ENCODE data around the gene ZBTB26.

ZBTB26 gene

GRCh38 chr9:122931226-122932121, at the start of gene ZBTB26:
Gene ZBTB26 (minus strand): TSS chr9:122931512. CDS start chr9:122919934, 11,578 bp downstream.
- DNase-seq, result peak; percentile 96 to 97

- DNase-seq, result no peak
Observed at GRCh38 chr9:122978601-122979000, 47.3 kb upstream of the ZBTB26 start.

DNA sequence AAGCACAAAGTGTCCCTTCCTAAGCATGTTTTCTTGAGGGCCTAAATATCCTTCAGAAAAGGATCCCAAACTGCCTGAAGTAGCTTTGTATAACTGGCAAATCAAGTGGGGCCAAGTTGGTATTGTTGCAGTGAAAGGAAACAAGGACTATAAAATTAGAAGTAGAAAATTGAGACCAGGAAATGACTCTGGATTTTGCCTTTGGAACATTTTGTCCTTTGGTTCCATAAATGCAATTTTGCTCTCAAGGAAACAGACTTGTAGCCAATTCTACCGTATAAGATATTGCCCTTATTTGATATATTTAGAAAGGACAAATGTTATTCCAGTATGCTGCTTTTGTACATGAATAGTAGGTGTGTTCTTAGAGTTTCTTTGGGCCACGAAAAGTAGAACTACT, 43.9 kb upstream of the ZBTB26 start:
- DNase-seq, result no peak

GRCh38 chr9:122961139-122961538, 29.8 kb upstream of the ZBTB26 start:
- DNase-seq, result no peak

- DNase-seq, result no peak
Observed at GRCh38 chr9:122955961-122956360, 24.6 kb upstream of the ZBTB26 start.

DNA sequence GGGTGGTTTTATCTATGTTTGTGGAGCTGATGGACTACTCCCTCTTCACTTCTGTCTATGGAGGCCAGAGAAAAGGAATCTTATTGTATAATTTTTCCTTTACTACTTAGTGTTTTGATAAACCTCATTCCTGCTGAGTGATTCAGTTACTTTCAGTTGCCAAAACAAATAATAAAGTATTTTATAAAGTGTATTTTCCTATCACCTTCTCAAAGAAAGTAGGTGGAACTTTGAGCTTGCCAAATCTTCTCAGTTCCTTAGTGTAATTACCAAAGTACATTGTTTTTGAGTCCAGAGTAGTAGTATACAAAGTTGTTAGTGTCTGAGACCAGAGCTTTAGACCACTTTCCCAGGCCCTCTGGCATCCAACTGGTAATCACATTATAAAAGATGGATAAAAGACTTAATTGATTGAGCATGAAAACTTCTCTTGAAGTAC, 23.0 kb upstream of the ZBTB26 start:
- peak in 1 of 2 experiments; percentile 61 for DNase-seq

DNA sequence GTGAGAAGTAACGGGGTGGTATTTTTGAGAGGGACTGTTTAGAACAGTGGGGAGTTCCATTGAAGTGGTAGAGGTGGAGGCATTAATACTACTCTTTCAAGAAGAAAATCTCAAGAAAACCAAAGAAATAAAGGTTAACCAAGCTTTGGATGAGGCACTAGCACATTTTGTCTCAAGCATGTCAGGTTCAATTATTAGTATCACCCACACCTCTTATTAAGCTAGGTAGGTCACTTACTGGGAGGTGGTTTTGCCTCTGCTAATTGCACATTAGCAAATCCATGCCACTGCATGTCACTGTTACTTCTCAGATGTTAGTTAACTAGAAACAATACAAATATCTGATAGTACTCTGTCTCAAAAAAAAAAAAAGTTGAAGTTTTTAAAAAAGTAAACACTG, 19.7 kb upstream of the ZBTB26 start:
- DNase-seq, result no peak

- no peak for DNase-seq
Observed at GRCh38 chr9:122950263-122950662, 19.0 kb upstream of the ZBTB26 start.

GRCh38 chr9:122949696-122950095, 18.4 kb upstream of the ZBTB26 start:
- DNase-seq, result no peak

DNA sequence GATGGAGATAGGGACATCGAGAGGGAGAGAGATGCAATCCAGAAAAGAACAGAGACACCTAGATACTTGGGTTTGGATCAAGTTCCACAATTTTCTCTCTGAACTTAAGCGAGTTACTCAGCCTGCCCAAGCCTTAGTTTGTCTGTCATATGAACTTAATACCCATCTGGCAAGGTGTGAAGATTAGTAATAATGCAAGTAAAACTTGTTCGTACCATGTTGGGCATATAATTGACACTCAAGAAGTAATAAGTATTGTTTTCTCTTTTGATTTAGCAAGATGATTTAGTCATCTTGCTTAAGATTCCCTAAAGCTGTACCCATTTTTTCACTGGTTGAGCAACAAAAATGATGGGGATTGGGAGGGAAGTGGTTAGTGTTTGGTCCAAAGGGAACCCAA, 17.0 kb upstream of the ZBTB26 start:
- no peak for DNase-seq

DNA sequence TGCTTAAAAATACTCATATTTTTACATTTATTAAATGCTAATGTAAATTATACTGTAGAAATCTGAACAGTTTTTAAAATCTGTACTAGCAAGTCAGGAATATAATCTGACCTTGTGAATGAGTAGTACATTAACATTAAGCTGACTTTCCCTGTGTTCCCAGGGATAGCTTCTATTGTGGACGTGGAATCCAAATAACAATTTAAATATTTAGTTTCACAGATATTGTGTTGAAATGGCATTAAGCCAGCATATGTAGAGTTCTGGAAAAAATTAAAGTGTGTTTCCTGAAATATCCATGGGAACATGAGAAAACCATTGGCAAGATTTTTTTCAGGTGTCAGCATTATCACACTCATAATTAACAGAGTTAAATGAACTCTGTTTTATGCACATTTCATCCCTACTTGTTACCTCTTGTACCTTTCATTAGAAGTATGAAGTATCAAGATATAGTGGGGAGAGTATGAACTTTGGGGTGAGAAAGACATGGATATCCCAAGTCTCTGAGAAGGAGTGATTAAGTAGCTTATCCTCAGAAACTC, 15.2 kb upstream of the ZBTB26 start:
- DNase-seq, result no peak

DNA sequence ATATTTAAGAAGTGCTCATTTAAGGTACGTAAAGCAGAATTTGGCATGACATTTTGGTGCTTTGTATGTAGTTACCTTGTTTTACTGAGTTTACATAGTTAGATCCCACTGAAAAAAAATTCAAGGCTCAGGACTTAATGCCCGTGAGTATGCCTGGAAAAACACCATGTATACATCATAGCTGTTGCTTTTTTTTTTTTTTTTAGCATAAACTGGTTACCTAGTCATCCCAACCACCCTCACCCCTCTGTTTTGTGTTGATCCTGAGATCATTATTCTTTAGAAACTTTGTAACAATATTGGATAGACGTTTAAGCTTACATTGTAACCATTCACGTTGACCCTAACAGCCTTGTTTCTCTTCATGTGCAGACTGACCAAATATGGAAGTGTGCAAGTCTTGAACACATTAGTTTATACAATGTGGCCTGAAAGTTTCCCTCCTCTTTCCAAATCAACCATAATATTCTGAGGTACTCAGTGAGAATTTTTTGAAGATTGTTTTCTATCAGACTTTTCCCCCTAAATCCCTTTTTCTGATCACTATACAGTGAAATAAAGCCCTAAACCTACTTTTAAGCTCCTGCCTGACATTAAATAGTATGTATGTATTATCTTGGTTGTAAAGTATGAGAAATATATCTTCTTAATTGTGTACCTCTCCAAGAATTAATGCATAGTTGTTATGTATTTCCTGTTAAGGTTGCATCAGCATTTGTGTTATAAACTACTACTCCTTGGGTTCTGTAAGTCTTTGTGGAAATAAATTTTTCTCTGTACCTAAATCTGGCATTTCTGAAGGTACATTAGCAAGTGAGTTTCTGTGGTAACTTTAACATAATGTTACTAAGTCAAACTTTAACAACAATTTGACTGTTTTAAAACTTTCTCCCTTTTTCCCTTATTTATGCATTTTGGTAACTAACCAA, 13.9 kb upstream of the ZBTB26 start:
- no peak for DNase-seq

- peak in 1 of 2 experiments; percentile 54 for DNase-seq
Observed at GRCh38 chr9:122941582-122942234, 10.4 kb upstream of the ZBTB26 start.

DNA sequence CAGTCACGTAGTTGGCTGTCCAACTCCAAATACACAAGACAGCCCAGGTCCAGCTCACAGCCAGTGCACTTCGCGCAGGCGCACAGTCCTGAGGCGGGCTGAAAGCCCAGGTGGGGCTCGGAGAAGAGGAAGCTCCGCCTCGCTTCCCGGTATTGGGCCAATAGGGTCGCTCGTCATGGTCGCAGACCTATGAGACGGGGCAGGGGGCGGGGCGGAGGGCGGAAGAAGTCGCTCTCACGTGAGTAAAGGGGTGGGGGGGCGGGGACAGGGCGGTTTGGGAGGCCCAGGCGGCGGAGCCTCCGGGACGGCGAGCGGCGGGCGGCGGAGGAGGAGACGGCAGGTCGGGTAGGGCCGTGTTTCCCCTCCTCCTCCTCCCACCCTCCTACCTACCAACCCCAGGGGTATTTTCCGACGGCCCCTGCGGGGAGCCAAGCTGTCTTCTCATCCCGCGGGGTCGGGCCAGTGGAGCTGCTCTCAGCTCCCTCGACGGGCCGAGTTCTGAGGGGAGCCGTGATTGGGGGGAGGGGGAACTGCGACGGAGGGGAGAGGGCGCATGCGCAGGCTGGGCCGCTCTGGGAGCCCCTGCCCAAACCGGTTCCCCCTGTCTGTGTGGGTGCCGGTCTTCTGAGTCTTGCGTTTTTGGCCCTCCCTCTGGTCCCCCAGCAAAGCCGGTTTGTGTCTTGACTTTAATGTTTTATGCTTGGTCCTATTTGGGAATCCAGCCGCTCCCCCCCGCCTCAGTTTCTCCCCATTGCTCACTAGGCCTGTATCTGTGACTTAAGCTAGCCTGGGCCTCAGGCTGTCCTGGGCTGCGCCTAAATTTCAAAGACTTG, 9.7 kb upstream of the ZBTB26 start, which contains the start of gene RABGAP1:
Gene RABGAP1 (plus strand): TSS at position 272 of the 833 bp plus-strand sequence. CDS start 16,040 bp downstream, outside the sequence.
- DNase-seq, result peak; percentile 95 to 97

- no peak for DNase-seq
Observed at GRCh38 chr9:122940454-122940748, 9.1 kb upstream of the ZBTB26 start.

GRCh38 chr9:122939601-122940000, 8.3 kb upstream of the ZBTB26 start:
- DNase-seq, result no peak

DNA sequence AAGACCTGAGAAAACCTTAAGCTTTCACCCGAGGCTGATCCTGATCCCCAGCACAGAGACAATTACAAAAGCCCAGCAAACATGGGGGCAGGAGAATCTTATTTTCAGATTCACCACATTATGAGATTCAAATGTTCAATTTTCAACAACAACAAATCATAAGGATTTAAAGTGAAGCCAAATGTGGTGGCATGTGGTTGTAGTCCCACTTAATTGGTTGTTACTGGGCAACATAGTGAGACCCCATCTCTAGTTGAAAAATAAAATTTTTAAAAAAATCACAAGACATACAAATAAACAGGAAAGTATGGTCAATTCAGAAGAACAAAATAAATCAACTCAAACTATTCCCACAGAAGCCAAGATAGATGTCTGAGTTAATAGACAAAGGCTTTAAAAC, 5.6 kb upstream of the ZBTB26 start:
- DNase-seq, result no peak

- no peak for DNase-seq
Observed at GRCh38 chr9:122936464-122936863, 5.2 kb upstream of the ZBTB26 start.

DNA sequence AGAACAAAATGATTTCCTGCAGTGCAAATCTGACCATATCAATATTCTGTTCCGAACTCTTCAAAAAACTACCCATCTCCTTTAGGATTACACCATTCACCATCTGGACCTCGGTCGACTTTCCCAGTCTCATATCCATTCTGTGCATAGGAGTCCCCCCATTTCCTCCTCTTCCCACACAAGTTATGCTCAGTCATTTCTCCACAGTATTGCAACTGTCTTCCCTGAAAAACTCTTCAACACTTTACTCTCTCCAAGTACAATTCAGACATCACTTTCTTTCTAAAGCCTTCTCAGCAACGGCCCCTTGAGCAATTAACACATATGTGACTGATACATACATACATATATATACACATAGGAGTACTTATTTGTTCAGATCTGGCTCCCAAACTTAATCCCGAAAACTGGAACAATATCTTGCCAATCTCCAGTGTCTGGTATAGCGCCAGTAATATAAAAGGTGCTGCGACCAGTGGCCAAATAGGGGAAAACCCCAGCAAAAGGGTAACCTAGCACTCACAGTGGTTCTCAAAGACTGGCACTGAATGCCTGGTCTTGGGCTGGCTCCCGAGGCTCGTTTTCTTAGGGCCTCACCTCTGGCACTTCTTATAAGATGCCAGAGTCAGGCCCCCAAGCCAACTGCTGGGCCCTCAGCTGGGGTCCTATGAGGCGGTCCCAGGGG, 629 bp downstream of the ZBTB26 start:
- DNase-seq, result peak in 1 of 2 experiments; percentile 71

GRCh38 chr9:122929796-122930354, 1.4 kb downstream of the ZBTB26 start:
- DNase-seq, result no peak

- DNase-seq, result no peak
Observed at GRCh38 chr9:122923947-122924346, 7.4 kb downstream of the ZBTB26 start.
